HUES64 (cell line): ENCODE results near the gene ADIG.

Source experiments
- H3K27ac ChIP-seq: 2 replicates; pipeline ENCODE4 v1.7.0; 2013; ENCODE audit warnings: low read depth, low read length, inconsistent platforms
- H3K27me3 ChIP-seq: 2 replicates; pipeline ENCODE4 v1.6.1; 2013; ENCODE audit warnings: mild to moderate bottlenecking, low read length; ENCODE audit not compliant: insufficient read depth
- H3K36me3 ChIP-seq: 2 replicates; pipeline ENCODE4 v1.6.1; 2013; ENCODE audit warnings: mild to moderate bottlenecking, low read length; ENCODE audit not compliant: insufficient read depth
- H3K4me1 ChIP-seq: 2 replicates; pipeline ENCODE4 v1.6.1; 2013; ENCODE audit warnings: mild to moderate bottlenecking, low read length, moderate library complexity; ENCODE audit not compliant: insufficient read depth
- H3K4me3 ChIP-seq: 2 replicates; pipeline ENCODE4 v1.5.1; 2013; ENCODE audit warnings: mild to moderate bottlenecking, low read length, moderate library complexity
- H3K9ac ChIP-seq: 2 replicates; pipeline ENCODE4 v1.6.1; 2013; ENCODE audit warnings: mild to moderate bottlenecking, low read depth, low read length
- H3K9me3 ChIP-seq: 2 replicates; pipeline ENCODE4 v1.6.1; 2013; ENCODE audit warnings: low read depth, low read length; ENCODE audit not compliant: insufficient read depth
- WGBS: fragments of 150-250, 120-280 bp; methylation state at CpG from one replicate; pipeline ENCODE4 v1.1.7; 2013; ENCODE audit warnings: missing lambda C conversion rate; 5-methylcytosine and 5-hydroxymethylcytosine counted together

Gene ADIG

DNA sequence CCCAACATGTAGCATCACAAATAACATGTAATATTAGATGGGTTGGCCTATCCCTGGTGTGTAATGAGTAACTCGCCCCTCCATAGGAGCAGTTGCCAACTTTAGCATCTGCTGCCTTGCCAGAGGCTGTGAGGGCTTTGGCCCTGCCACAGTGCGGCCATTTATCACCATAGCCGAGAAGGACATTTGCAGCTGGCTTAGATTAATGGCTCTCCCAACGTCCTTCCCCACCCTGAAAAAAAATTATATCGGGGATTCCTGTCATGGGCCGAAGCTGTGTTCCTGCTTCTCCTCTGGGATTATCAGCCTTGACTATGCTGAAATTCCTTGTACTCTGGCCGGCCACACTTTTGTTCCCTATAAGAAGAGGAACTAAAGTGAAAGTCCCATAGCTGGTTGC, 7.6 kb upstream of the ADIG start:
- Histone ChIP-seq H3K36me3 (peaks cover 70% of the 10 kb centered on the region), H3K27me3 (no peaks in the 10 kb centered on the region), H3K9me3 (no peaks in the 10 kb centered on the region), H3K9ac (no peak overlapping the region), H3K27ac (no peak overlapping the region), H3K4me1 (peaks cover 10% of the 10 kb centered on the region; the same call in 1 of the 2 replicates), H3K4me3 (no peak overlapping the region)
- 92% methylated on average over 7 of the region's 7 CpGs for WGBS

DNA sequence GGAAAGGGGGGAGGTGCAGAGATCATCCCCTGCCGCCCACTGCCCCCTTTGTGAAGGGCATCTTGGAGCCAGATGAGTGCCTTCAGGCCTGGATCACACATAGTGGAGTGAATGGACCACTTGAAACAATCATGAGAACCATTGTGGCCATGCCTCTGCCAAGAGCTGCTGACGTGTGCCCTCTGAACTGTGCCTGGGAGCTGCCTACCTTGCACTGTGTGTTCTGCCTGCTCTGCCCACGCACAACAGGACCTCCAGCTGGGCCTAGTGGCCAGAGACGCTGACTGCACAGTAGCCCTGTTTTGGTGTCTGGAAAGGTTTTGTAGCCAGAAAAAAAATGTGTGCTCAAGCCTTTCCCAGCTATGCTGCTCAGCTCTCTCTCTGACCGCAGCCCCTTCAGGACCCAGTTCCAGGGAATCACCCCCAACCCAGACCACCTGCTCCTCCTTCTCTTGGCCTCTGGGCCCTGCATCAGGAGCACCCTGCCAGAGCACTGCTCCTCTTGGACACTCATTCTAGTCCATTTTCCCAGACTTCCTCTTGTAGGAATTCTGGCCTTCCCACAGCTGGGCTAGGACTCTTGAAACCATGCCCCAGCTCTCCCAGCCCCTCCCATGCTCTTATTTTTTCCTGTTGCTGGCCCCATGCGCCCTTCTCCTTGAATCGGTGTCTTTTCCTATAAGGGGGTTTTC, 1.6 kb upstream of the ADIG start:
- no peaks in the 10 kb centered on the region for H3K9me3 ChIP-seq
- whole genome bisulfite sequencing, result 88% methylated on average over 7 of the region's 7 CpGs
- no peak overlapping the region for H3K9ac ChIP-seq
- no peaks in the 10 kb centered on the region for H3K27me3 ChIP-seq
- H3K4me1 ChIP-seq, result peaks cover 17% of the 10 kb centered on the region
- peaks cover 21% of the 10 kb centered on the region for H3K36me3 ChIP-seq
- H3K4me3 ChIP-seq, result no peak overlapping the region
- no peak overlapping the region for H3K27ac ChIP-seq

DNA sequence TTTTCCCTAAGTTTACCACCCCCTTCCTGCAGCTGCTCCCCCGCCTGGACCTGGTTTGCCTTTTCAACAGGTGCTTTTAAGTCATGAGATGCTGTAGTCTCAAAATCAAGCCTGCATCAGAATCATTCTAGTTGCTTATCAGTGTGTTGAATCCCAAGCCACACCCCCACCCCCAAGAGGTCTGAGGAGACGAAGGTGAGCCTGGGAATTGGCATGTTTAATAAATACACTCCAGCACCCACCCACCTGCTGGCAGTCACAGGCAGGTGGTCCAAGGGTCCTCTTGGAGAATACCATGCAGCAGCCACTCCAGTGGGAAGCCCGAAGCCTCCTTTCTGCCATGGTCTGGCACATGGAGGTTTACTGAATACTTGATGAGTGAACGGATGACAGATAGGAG, 1.1 kb upstream of the ADIG start:
- WGBS, result 88% methylated on average over 4 of the region's 4 CpGs
- no peak overlapping the region for H3K27ac ChIP-seq
- H3K4me3 ChIP-seq, result no peak overlapping the region
- H3K36me3 ChIP-seq, result peaks cover 15% of the 10 kb centered on the region
- H3K9ac ChIP-seq, result no peak overlapping the region
- no peaks in the 10 kb centered on the region for H3K9me3 ChIP-seq
- H3K4me1 ChIP-seq, result peaks cover 17% of the 10 kb centered on the region
- H3K27me3 ChIP-seq, result no peaks in the 10 kb centered on the region

DNA sequence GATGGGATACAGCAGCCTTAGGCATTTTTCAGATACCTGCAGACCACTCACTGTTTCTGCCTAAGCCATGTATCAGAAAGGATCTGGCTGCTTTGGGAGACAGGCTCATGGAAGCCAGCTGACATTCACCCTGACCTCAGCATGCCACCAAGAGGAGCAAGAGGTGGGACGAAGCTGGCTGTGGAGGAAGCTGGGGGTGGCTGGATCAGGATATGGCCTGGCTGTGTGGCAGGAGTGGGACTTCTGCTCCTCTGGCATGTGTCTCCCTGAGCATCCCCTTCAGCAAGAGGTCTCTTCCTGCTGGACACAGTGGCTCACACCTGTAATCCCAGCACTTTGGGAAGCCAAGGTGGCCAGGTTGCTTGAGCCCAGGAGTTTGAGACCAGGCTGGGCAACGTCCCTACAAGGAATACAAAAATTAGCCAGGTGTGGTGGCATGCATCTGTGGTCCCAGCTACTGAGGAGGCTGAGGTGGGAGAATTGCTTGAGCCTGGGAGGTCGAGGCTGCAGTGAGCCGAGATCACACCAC, 897 bp downstream of the ADIG start:
- Histone ChIP-seq H3K4me1 (peaks cover 17% of the 10 kb centered on the region), H3K27ac (no peak overlapping the region), H3K9ac (no peak overlapping the region), H3K27me3 (no peaks in the 10 kb centered on the region), H3K36me3 (no peaks in the 10 kb centered on the region), H3K4me3 (no peak overlapping the region), H3K9me3 (no peaks in the 10 kb centered on the region)
- 84% methylated on average over 4 of the region's 4 CpGs for WGBS

DNA sequence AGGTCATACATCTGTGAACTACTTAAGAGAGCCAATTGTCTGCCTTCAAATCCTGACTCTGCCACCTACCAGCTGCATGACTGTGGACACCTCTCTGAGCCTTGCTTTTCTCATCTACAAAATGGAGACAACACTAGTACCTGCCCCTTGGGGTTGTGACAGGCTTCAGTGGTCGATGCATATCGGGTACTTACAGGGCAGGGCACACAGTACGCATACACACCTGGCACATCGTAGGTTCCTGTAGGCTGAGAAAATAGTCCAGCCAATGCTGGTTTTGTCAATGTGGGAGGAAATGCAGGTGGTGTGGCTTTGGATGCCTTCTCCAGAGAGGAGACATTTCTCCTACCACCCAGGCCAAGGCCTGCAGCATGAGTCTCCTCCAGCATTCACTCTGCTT, 2.3 kb downstream of the ADIG start:
- H3K36me3 ChIP-seq, result no peaks in the 10 kb centered on the region
- 93% methylated on average over 4 of the region's 4 CpGs for WGBS

DNA sequence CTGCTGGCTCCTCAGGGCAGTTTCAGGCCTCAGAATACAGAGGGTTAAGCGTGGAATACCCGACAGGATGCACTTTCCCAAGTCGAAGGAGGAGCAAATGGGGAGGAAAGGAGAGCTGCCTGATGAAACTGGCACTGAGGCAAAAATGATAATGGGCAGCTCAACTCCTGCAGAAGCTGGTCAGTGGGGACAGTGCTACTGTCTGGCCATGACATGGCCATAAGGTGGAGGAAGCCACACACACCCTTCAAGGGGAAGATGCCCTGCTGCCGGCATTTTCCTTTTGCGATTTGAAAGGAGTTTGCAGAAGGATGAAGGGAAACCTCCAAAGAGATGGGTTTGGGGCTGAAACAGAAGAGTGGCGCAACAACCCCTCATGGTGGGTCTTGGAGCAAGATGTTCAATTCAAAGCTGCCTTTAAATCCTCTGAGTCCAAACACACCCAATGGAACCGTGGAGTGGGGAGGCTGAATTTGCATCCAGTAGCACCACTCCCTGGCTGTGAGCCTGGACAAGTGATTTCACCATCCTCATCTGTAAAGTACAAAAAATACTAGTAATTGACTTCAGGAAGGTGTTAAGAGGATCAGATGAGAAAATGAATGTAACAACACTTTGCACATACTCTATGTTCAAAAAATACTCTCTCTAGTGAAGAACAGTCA, 3.2 kb downstream of the ADIG start:
- H3K9ac ChIP-seq, result no peak overlapping the region
- H3K36me3 ChIP-seq, result no peaks in the 10 kb centered on the region
- no peaks in the 10 kb centered on the region for H3K9me3 ChIP-seq
- H3K27me3 ChIP-seq, result no peaks in the 10 kb centered on the region
- no peak overlapping the region for H3K27ac ChIP-seq
- peaks cover 4% of the 10 kb centered on the region; the same call in 1 of the 2 replicates for H3K4me1 ChIP-seq
- WGBS, result 60% methylated on average over 6 of the region's 7 CpGs
- no peak overlapping the region for H3K4me3 ChIP-seq

More for the DNA sequence above, 2.3 kb downstream of the ADIG start:
- Histone ChIP-seq H3K9ac (no peak overlapping the region), H3K27me3 (no peaks in the 10 kb centered on the region), H3K9me3 (no peaks in the 10 kb centered on the region), H3K27ac (no peak overlapping the region), H3K4me3 (no peak overlapping the region), H3K4me1 (peaks cover 7% of the 10 kb centered on the region; the same call in 1 of the 2 replicates)

DNA sequence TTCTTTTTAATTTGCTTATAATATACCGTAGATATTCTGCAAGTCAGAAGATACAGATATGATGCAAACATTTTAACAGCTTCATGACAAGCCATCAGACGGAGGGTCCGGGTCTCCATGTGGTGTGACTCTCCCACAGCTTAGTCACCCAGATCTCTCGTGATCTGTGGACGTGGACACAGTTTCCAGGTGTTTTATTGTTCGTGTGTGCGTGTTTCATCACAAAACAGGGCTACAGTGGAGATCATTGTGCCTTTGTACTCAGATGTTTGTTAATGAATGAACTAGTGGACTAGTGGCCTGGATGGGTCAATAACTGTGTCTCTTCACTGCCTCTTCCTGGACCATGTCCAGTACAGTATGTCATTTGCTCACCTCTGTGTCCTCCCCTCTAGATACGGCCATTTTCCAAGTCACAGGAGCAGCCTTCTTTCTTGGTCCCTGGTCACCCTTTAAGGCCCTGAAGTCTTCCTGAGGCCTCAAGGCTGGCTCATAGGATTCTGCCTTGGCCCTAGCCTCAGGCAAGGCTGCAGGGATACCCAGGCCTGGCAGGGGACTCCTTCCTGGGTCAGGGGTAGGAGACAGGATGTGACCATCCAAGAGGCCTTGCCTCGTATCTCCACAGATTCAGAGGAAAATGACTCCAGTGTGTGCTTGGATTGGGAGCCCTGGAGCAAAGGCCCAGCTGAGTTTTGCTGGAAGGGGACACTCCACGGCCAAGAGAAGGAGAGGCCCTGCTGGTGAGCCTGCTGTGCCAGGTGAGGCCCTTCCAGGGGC, 4.6 kb downstream of the ADIG start:
- no peaks in the 10 kb centered on the region for H3K27me3 ChIP-seq
- no peak overlapping the region for H3K9ac ChIP-seq
- no peaks in the 10 kb centered on the region for H3K36me3 ChIP-seq

DNA sequence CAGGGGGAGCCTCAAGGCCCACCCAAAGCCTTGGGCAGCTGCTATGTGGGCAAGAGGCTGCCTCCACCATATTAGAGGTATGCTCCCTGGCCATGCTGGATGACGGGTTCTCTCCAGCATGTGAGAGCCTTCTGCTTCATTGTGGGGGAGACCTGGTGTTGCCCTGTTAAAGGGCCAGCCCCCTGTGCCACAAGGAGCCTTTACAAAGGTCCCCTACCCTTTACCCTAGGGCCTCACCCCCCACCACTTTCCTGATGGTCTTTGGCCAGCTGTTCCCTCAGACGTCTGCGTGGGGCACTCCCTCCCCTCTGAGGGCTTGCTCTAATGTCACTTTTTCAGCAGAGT, 5.2 kb downstream of the ADIG start:
- Histone ChIP-seq H3K27ac (no peak overlapping the region), H3K36me3 (no peaks in the 10 kb centered on the region), H3K9me3 (no peaks in the 10 kb centered on the region), H3K4me1 (no peaks in the 10 kb centered on the region), H3K4me3 (no peak overlapping the region), H3K27me3 (no peaks in the 10 kb centered on the region), H3K9ac (no peak overlapping the region)
- 77% methylated on average over 3 of the region's 3 CpGs for WGBS

More for the DNA sequence above, 4.6 kb downstream of the ADIG start:
- H3K4me3 ChIP-seq, result no peak overlapping the region
- 94% methylated on average over 10 of the region's 10 CpGs for WGBS
- H3K4me1 ChIP-seq, result no peaks in the 10 kb centered on the region
- no peaks in the 10 kb centered on the region for H3K9me3 ChIP-seq
- H3K27ac ChIP-seq, result no peak overlapping the region

DNA sequence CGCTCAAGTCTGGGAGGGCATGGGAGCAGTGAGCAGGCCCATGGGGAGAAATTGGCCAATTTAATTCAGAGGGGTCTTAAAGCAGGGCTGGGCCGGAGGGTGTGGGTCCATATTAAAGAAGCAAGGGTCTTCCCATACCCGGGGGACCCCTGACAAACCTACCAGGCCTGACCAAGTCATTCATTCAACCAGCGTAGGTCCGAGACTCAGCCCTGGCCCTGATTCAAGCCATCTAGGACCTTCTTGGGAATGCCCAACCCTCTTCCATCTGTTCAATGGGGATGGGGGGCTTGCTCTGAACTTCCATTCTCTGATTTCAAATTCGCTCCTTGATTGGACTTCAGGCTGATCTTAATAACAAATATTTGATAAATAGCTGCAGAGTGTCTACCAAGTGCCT, 7.3 kb downstream of the ADIG start:
- 95% methylated on average over 6 of the region's 6 CpGs for WGBS
- Histone ChIP-seq H3K4me3 (no peak overlapping the region), H3K36me3 (no peaks in the 10 kb centered on the region), H3K4me1 (peaks cover 5% of the 10 kb centered on the region), H3K27me3 (no peaks in the 10 kb centered on the region), H3K9me3 (no peaks in the 10 kb centered on the region), H3K9ac (no peak overlapping the region), H3K27ac (no peak overlapping the region)

DNA sequence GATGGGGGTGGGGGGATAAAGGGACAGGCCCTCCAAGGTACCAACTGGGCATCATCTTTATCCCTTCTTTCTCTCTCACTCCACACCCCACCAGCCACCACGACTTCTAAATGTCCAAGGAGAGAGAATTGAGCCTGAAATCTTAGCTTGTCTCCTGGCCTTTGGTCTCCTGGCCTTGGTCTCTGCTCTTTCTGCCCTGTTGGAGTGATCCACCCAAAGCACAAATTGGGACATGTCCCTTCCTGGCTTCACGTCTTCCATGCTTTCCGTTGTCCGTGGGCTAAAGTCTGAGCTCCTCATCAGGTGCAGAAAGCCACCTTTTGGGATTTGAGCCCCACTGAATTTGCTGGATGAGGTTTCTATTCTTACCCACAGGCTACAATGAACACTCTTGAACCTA, 8.4 kb downstream of the ADIG start:
- Histone ChIP-seq H3K27ac (no peak overlapping the region), H3K9ac (no peak overlapping the region), H3K27me3 (no peaks in the 10 kb centered on the region), H3K4me3 (no peak overlapping the region), H3K4me1 (peaks cover 5% of the 10 kb centered on the region), H3K9me3 (no peaks in the 10 kb centered on the region), H3K36me3 (no peaks in the 10 kb centered on the region)
- 93% methylated on average over 4 of the region's 4 CpGs for WGBS
